Amygdala (tissue), 56 donors: ENCODE results near the gene GLUL.
"Not testable (repeated sequence)": the region's sequence is repeated elsewhere in the genome, so short reads cannot be mapped to it uniquely, and the experiment has no call there.

Experiments used
- DNase-seq, 56 donors: peaks; one replicate each; lab custom pipeline; 2025; lab: John Stamatoyannopoulos, UW

The GLUL gene

DNA sequence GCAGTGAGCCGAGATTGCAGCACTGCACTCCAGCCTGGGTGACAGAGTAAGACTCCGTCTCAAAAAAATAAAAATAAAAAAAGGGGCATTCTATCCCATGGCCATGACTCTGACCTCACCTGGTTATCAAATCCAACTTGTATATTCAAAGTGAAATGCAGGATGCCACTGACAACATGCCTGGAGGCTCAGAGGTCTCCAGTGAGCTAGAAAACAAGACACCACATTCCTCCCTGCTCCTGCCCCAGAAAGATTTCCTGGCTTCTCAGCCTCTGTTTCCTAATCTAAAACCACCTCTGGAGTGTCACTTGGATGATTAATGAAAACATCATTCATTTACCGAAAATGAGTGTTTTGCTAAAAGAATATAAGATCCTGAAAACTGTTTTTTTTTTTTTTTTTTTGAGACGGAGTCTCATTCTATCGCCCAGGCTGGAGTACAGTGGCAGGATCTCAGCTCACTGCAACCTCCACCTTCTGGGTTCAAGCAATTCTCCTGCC lies 58.5 kb downstream of the GLUL start:
- DNase-seq: not testable (repeated sequence)

DNA sequence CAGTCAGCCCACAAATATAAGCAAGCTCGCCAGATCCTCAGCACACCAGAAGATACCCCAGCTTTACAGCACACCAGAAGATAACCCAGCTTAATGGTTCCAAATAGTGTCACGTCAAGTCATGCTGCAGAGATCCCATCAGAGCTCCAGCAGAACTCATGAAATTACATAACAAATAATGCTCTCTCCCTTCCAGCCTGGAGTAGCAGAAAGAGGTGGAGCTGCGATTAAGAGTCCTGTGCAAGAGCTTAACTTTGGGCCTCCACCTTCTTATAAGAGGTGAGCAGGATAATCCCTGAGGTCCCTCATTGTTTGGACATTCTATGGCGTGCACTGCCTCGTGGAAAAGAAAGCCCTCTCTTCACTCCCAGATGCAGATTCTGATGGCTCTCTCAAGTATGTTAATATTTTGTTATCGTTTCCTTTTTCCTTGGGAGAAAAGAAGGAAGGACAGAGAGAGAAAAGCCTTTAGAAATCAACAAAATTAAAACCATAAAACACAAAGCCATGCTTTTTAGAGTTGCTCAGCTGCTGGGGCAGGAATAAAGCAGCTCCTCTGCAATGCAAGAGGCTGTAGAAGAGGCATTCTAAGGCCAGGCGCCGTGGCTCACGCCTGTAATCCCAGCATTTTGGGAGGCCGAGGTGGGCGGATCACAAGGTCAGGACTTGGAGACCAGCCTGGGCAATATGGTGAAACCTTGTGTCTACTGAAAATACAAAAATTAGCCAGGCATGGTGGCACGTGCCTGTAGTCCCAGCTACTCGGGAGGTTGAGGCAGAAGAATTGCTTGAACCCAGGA lies 59.1 kb downstream of the GLUL start:
- DNase-seq: no peak
